Activated T-helper 17 cell treated with anti-CD3 and anti-CD28 coated beads, Interleukin-2, amount 50 U/mL, for 72 hours (primary cell): Measurements from ENCODE around the gene INSYN2B. TPM values are rescaled to one million over a fixed set of nuclear protein-coding genes. Genes with fewer than 3 reads are reported as not detected.

Source experiments
- ATAC-seq: fragments of 150-1000 bp; cut with Tn5 transposase; replicated peaks from 2 replicates; pipeline ENCODE4 v1.10.0; 2021; ENCODE audit warnings: mild to moderate bottlenecking, moderate library complexity
- H3K27ac Mint-ChIP-seq: one replicate; pipeline ENCODE4 v1.8.0; 2022; ENCODE audit warnings: mixed read lengths
- H3K27me3 Mint-ChIP-seq: one replicate; pipeline ENCODE4 v1.8.0; 2022; ENCODE audit warnings: mixed read lengths
- H3K36me3 Mint-ChIP-seq: one replicate; pipeline ENCODE4 v1.8.0; 2022; ENCODE audit warnings: low read depth, mild to moderate bottlenecking, mixed read lengths
- H3K4me1 Mint-ChIP-seq: one replicate; pipeline ENCODE4 v1.8.0; 2022; ENCODE audit warnings: mixed read lengths
- H3K4me3 Mint-ChIP-seq: one replicate; pipeline ENCODE4 v1.8.0; 2022; ENCODE audit warnings: mild to moderate bottlenecking, mixed read lengths
- H3K9me3 Mint-ChIP-seq: one replicate; pipeline ENCODE4 v1.8.0; 2022; ENCODE audit warnings: mixed read lengths
- total RNA-seq, 2 donors: library from RNA; stranded (reverse); gene quantifications; one replicate each; pipeline ENCODE4 v1.2.3, GENCODE V29; 2022

Gene INSYN2B
- total RNA-seq, 2 donors from 2014 or later, result not detected

GRCh38 chr5:169934990-169935389 lies 45.3 kb downstream of the INSYN2B start:
- Mint-ChIP-seq H3K27me3 (no peaks in the 10 kb centered on the region), H3K4me3 (no peak overlapping the region), H3K4me1 (peaks cover 27% of the 10 kb centered on the region), H3K27ac (peak overlapping the region; percentile 18), H3K36me3 (peaks cover 40% of the 10 kb centered on the region), H3K9me3 (no peaks in the 10 kb centered on the region)
- ATAC-seq, result no peak

DNA sequence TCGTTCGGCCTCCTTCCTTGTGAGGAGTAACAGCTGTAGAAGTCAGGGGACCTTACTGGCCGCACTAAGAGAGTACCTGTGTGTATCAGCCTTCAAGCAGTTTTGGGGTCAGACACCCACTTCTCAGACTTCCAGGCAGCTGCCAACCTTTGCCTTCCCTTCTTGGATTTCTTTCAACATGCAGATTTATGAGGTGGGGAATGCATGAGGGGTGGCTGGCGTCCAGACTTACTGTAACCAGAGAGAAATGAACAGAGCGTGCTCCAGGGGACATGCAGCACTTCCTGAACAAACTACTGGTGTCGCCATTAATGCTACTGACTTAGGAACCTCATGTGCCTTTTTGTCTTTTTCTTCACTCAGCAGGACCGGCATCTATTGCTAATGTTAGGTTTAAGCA lies 46.7 kb downstream of the INSYN2B start:
- H3K27ac Mint-ChIP-seq, result no peak overlapping the region
- H3K4me3 Mint-ChIP-seq, result no peak overlapping the region
- H3K4me1 Mint-ChIP-seq, result peaks cover 27% of the 10 kb centered on the region
- peaks cover 40% of the 10 kb centered on the region for H3K36me3 Mint-ChIP-seq
- H3K9me3 Mint-ChIP-seq, result no peaks in the 10 kb centered on the region
- ATAC-seq, result no peak
- no peaks in the 10 kb centered on the region for H3K27me3 Mint-ChIP-seq

DNA sequence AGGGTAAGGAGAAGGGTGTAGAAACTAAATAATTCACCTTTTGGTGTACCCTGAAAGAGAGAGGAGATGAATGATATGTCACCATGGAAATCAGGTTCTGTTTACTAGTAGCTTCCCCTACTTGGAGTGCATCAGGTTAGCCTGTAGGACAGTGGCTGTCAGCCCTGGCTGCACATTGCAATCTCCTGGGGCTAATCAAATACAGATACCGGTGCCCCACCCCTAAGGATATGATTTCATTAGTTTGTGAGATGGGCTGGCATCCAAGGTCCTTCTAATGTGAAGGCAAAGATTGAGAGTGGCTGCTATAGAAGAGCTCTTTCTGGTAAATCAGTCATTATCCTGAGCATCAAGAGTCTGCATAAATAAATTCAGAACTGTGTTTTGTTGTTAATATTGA lies 47.2 kb downstream of the INSYN2B start:
- Mint-ChIP-seq H3K36me3 (peaks cover 38% of the 10 kb centered on the region), H3K27ac (peak overlapping the region; percentile 73), H3K27me3 (no peaks in the 10 kb centered on the region), H3K4me1 (peaks cover 27% of the 10 kb centered on the region), H3K9me3 (no peaks in the 10 kb centered on the region), H3K4me3 (no peak overlapping the region)
- ATAC-seq, result no peak

GRCh38 chr5:169923988-169924387 lies 56.3 kb downstream of the INSYN2B start:
- no peaks in the 10 kb centered on the region for H3K9me3 Mint-ChIP-seq
- ATAC-seq, result peak; percentile 71
- no peaks in the 10 kb centered on the region for H3K27me3 Mint-ChIP-seq
- no peak overlapping the region for H3K4me3 Mint-ChIP-seq
- H3K27ac Mint-ChIP-seq, result peak overlapping the region; percentile 1
- H3K4me1 Mint-ChIP-seq, result peaks cover 13% of the 10 kb centered on the region
- peaks cover 39% of the 10 kb centered on the region for H3K36me3 Mint-ChIP-seq

GRCh38 chr5:169922474-169922873 lies 57.8 kb downstream of the INSYN2B start:
- no peaks in the 10 kb centered on the region for H3K9me3 Mint-ChIP-seq
- no peak overlapping the region for H3K4me3 Mint-ChIP-seq
- peaks cover 13% of the 10 kb centered on the region for H3K4me1 Mint-ChIP-seq
- no peak overlapping the region for H3K27ac Mint-ChIP-seq
- H3K36me3 Mint-ChIP-seq, result peaks cover 42% of the 10 kb centered on the region
- H3K27me3 Mint-ChIP-seq, result no peaks in the 10 kb centered on the region
- no peak for ATAC-seq

- Mint-ChIP-seq H3K9me3 (no peaks in the 10 kb centered on the region), H3K27ac (no peak overlapping the region), H3K4me3 (no peak overlapping the region), H3K36me3 (peaks cover 42% of the 10 kb centered on the region), H3K27me3 (no peaks in the 10 kb centered on the region), H3K4me1 (peaks cover 9% of the 10 kb centered on the region)
- no peak for ATAC-seq
Measured at GRCh38 chr5:169921949-169922348, 58.3 kb downstream of the INSYN2B start.

DNA sequence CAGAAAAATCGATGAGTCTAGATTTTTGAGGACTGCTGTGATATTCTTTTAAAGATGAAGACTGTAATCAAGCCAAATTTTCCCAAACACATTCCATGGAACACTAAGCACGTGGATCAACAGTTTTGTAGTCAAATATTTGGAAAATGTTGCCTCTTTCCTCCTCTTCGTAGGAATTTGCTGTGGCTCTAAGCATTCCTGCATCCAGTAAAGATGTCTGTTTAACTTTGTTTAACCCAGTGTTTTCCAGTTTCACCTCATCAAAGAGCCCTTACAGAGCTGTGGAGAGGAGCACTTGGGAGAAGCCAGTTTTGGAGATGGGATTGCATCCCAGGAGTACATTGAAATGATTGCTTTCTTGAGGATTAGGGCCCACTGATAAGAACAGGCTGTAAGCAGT lies 58.9 kb downstream of the INSYN2B start:
- Mint-ChIP-seq H3K4me3 (no peak overlapping the region), H3K4me1 (peaks cover 3% of the 10 kb centered on the region), H3K36me3 (peaks cover 37% of the 10 kb centered on the region), H3K9me3 (no peaks in the 10 kb centered on the region), H3K27ac (no peak overlapping the region), H3K27me3 (no peaks in the 10 kb centered on the region)
- no peak for ATAC-seq

GRCh38 chr5:169920474-169920873 lies 59.8 kb downstream of the INSYN2B start:
- Mint-ChIP-seq H3K4me1 (no peaks in the 10 kb centered on the region), H3K9me3 (no peaks in the 10 kb centered on the region), H3K36me3 (peaks cover 34% of the 10 kb centered on the region), H3K27me3 (no peaks in the 10 kb centered on the region), H3K4me3 (no peak overlapping the region), H3K27ac (no peak overlapping the region)
- no peak for ATAC-seq

- Mint-ChIP-seq H3K4me3 (no peak overlapping the region), H3K9me3 (no peaks in the 10 kb centered on the region), H3K27me3 (no peaks in the 10 kb centered on the region)
Measured at GRCh38 chr5:169918228-169918627, 62.1 kb downstream of the INSYN2B start.

DNA sequence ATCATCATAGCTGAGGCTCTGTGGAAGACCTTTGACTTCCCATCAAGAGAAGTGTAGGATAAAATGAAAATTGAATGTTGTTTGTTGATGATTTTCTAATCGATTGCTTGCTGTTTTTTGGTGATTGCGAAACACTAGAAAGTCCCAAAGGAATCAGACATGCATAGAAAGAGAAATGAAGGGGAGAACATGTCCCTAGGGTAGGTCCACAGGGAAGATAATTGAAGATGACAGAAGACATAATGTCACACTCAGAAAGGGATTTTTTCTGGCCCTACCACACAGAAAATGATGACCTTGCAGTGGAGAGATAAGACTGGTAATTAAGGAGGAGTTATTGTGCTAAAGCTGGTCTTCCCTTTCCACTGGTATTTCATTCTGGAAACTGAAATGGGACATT lies 62.8 kb downstream of the INSYN2B start:
- Mint-ChIP-seq H3K36me3 (peaks cover 35% of the 10 kb centered on the region), H3K4me1 (peaks cover 2% of the 10 kb centered on the region), H3K27ac (no peak overlapping the region), H3K27me3 (no peaks in the 10 kb centered on the region), H3K4me3 (no peak overlapping the region), H3K9me3 (no peaks in the 10 kb centered on the region)
- ATAC-seq, result no peak

More at GRCh38 chr5:169918228-169918627, 62.1 kb downstream of the INSYN2B start:
- Mint-ChIP-seq H3K27ac (no peak overlapping the region), H3K4me1 (no peaks in the 10 kb centered on the region), H3K36me3 (peaks cover 33% of the 10 kb centered on the region)
- ATAC-seq, result no peak

- Mint-ChIP-seq H3K4me3 (no peak overlapping the region), H3K27ac (peak overlapping the region; percentile 39), H3K27me3 (no peaks in the 10 kb centered on the region), H3K9me3 (no peaks in the 10 kb centered on the region), H3K36me3 (peaks cover 34% of the 10 kb centered on the region), H3K4me1 (peaks cover 6% of the 10 kb centered on the region)
- no peak for ATAC-seq
Measured at GRCh38 chr5:169914766-169915165, 65.5 kb downstream of the INSYN2B start.

- no peaks in the 10 kb centered on the region for H3K9me3 Mint-ChIP-seq
- no peaks in the 10 kb centered on the region for H3K27me3 Mint-ChIP-seq
- no peak for ATAC-seq
- H3K27ac Mint-ChIP-seq, result no peak overlapping the region
- H3K36me3 Mint-ChIP-seq, result peaks cover 31% of the 10 kb centered on the region
- H3K4me1 Mint-ChIP-seq, result peaks cover 6% of the 10 kb centered on the region
- H3K4me3 Mint-ChIP-seq, result no peak overlapping the region
Measured at GRCh38 chr5:169913479-169913878, 66.8 kb downstream of the INSYN2B start.

GRCh38 chr5:169911448-169912212 lies 68.7 kb downstream of the INSYN2B start:
- ATAC-seq, result no peak
- Mint-ChIP-seq H3K27me3 (no peaks in the 10 kb centered on the region), H3K9me3 (no peaks in the 10 kb centered on the region), H3K4me3 (no peak overlapping the region), H3K27ac (no peak overlapping the region), H3K4me1 (peaks cover 6% of the 10 kb centered on the region), H3K36me3 (peaks cover 24% of the 10 kb centered on the region)

DNA sequence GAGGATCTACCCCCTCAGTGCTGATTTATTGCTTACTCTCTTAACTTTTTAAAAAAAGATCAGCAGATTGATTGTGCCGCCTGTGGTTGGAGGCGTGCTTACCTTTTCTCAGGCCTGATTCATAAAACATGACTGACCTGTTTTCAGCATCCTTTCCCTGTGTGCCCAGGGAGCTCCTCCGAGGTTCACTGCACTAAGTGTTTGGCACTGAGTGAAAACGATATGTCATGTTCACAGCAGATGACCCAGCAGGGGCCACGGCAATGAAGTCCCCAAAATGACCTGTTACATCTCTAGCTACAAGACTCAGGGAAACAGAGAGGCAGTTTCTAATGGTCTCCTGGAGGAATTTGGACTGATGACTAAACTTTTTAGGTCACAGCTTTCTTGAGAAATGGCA lies 69.9 kb downstream of the INSYN2B start:
- no peaks in the 10 kb centered on the region for H3K9me3 Mint-ChIP-seq
- peaks cover 20% of the 10 kb centered on the region for H3K36me3 Mint-ChIP-seq
- no peak for ATAC-seq
- no peak overlapping the region for H3K27ac Mint-ChIP-seq
- no peak overlapping the region for H3K4me3 Mint-ChIP-seq
- H3K27me3 Mint-ChIP-seq, result no peaks in the 10 kb centered on the region
- peaks cover 6% of the 10 kb centered on the region for H3K4me1 Mint-ChIP-seq

- Mint-ChIP-seq H3K4me3 (no peak overlapping the region), H3K27ac (no peak overlapping the region), H3K27me3 (no peaks in the 10 kb centered on the region), H3K9me3 (no peaks in the 10 kb centered on the region), H3K36me3 (peaks cover 18% of the 10 kb centered on the region), H3K4me1 (peaks cover 6% of the 10 kb centered on the region)
- no peak for ATAC-seq
Measured at GRCh38 chr5:169909945-169910344, 70.3 kb downstream of the INSYN2B start.
